Body of pancreas (tissue), 4 donors: ENCODE measurements around the gene MUCL1. TPM values are rescaled to one million over a fixed set of nuclear protein-coding genes. Genes with fewer than 3 reads are reported as not detected.

Source experiments
- ATAC-seq: fragments of 150-250 bp; one replicate; pipeline ENCODE4 v1.9.1; 2016
- DNase-seq, 4 donors: peaks; one replicate each; pipeline ENCODE4 v3.0.0-alpha.2; 2019
- H3K27ac ChIP-seq, 4 donors: fragments of 200-600 bp; sonication (generic); 1 replicate in 3 of 4; 2 replicates in 1 of 4; pipeline versions ENCODE4 v1.5.1 to v1.6.1; 2016 to 2019; ENCODE audit warnings: mild to moderate bottlenecking in 1 of 4, mixed read lengths in 1 of 4, moderate library complexity in 1 of 4
- H3K27me3 ChIP-seq, 2 donors: fragments of 200-600 bp; sonication (generic); one replicate each; pipeline ENCODE4 v1.6.0; 2016; ENCODE audit warnings: mild to moderate bottlenecking in 1 of 2
- H3K36me3 ChIP-seq, 2 donors: fragments of 200-600 bp; sonication (generic); replicated peaks in 1 of 2; 2 replicates each; pipeline ENCODE4 v1.5.1; 2016; ENCODE audit warnings: low read depth in 2 of 2; ENCODE audit not compliant: insufficient read depth in 1 of 2
- H3K4me1 ChIP-seq: fragments of 200-600 bp; sonication (generic); one replicate; pipeline ENCODE4 v1.6.0; 2016
- H3K4me3 ChIP-seq, 2 donors: fragments of 200-600 bp; sonication (generic); 1 replicate in 1 of 2; 2 replicates in 1 of 2; pipeline ENCODE4 v1.5.1; 2016 to 2019
- H3K9me3 ChIP-seq, 3 donors: fragments of 200-600 bp; sonication (generic); 1 replicate in 2 of 3; 2 replicates in 1 of 3; pipeline ENCODE4 v1.5.1; 2016
- POLR2A ChIP-seq, 3 donors: fragments of 450-650 bp; IDR thresholded peaks; one replicate each; pipeline ENCODE4 v1.6.1; 2016; ENCODE audit warnings: antibody characterized with exemption in 3 of 3, mild to moderate bottlenecking in 2 of 3
- WGBS, 2 donors: methylation state at CpG; one replicate each; pipeline ENCODE4 v1.1.5; 2017; 5-methylcytosine and 5-hydroxymethylcytosine counted together
- intact Hi-C: fragments of 100-400 bp; cut with DNase I; formaldehyde crosslinking; loops from one replicate; pipeline ENCODE4 v1.15.1; 2023
- total RNA-seq, 2 donors: library from RNA; depleted of rRNA; stranded (reverse); fragments of >200 nt; gene quantifications; one replicate each; pipeline ENCODE4 v1.1.0, GENCODE V29; 2016
- TF ChIP-seq, protein P1 (sequence below), 7 experiments: fragments of 450-650 bp in 4 of 7; fragments of 200-600 bp in 3 of 7; sonication (generic) in 3 of 7; IDR thresholded peaks; one replicate each; pipeline ENCODE4 v1.5.1; 2016 to 2019; ENCODE audit warnings: antibody characterized with exemption in 7 of 7

MUCL1 gene
- total RNA-seq, 2 donors from 2014 or later = not detected

- Histone ChIP-seq H3K4me1 (no peaks in the 10 kb centered on the region), H3K27ac (no peak overlapping the region), H3K36me3 (no peaks in the 10 kb centered on the region), H3K9me3 (no peaks in the 10 kb centered on the region), H3K27me3 (no peaks in the 10 kb centered on the region), H3K4me3 (no peak overlapping the region)
- ATAC-seq = no peak
- TF ChIP-seq, protein P1, sequence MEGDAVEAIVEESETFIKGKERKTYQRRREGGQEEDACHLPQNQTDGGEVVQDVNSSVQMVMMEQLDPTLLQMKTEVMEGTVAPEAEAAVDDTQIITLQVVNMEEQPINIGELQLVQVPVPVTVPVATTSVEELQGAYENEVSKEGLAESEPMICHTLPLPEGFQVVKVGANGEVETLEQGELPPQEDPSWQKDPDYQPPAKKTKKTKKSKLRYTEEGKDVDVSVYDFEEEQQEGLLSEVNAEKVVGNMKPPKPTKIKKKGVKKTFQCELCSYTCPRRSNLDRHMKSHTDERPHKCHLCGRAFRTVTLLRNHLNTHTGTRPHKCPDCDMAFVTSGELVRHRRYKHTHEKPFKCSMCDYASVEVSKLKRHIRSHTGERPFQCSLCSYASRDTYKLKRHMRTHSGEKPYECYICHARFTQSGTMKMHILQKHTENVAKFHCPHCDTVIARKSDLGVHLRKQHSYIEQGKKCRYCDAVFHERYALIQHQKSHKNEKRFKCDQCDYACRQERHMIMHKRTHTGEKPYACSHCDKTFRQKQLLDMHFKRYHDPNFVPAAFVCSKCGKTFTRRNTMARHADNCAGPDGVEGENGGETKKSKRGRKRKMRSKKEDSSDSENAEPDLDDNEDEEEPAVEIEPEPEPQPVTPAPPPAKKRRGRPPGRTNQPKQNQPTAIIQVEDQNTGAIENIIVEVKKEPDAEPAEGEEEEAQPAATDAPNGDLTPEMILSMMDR (IDR thresholded peaks at IDR 0.05) = no peak
- no peak for TF ChIP-seq POLR2A (IDR thresholded peaks at IDR 0.05)
- no peak for DNase-seq
- WGBS, 2 donors = 66% methylated on average over 1 of the region's 1 CpG
- intact Hi-C loops = no loop called here
Measured at GRCh38 chr12:54861927-54862326, 7.6 kb downstream of the MUCL1 start.

- Histone ChIP-seq H3K27ac (no peak overlapping the region), H3K9me3 (no peaks in the 10 kb centered on the region), H3K4me1 (no peaks in the 10 kb centered on the region), H3K27me3 (no peaks in the 10 kb centered on the region), H3K36me3 (no peaks in the 10 kb centered on the region), H3K4me3 (no peak overlapping the region)
- TF ChIP-seq POLR2A (IDR thresholded peaks at IDR 0.05) = no peak
- TF ChIP-seq, protein P1 (IDR thresholded peaks at IDR 0.05) = no peak
- no peak for DNase-seq
- WGBS, 2 donors = 25 to 36% methylated on average over 1 of the region's 1 CpG
- no peak for ATAC-seq
- intact Hi-C loops = no loop called here
Measured at GRCh38 chr12:54863948-54864618, 9.8 kb downstream of the MUCL1 start.

DNA sequence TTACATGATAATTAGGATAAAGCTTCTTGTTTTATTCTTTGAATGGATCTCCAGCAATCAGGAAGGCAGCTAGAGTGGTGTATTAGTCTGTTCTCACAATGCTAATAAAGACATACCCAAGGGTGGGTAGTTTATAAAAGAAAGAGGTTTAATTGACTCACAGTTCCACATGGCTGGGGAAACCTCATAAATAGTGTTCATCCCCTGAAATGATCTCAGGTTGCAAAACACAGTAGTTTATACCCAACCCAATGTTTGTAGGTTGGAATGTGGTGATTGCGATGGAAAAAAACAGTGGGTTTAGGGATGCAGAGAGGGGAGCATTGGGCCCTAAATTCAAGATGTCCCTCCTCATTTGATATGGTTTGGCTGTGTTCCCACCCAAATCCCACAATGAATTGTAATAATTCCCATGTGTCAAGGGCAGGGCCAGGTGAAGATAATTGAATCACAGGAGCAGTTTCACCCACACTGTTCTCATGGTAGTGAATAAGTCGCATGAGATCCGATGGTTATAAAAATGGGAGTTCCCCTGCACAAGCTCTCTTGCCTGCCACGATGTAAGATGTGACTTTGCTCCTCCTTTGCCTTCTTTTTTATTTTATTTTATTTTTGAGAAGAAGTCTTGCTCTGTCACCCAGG, 11.5 kb downstream of the MUCL1 start:
- DNase-seq = no peak
- TF ChIP-seq POLR2A (IDR thresholded peaks at IDR 0.05) = no peak
- TF ChIP-seq, protein P1 (IDR thresholded peaks at IDR 0.05) = no peak
- Histone ChIP-seq H3K4me3 (no peak overlapping the region), H3K4me1 (no peaks in the 10 kb centered on the region), H3K27ac (no peak overlapping the region), H3K36me3 (no peaks in the 10 kb centered on the region), H3K9me3 (no peaks in the 10 kb centered on the region), H3K27me3 (no peaks in the 10 kb centered on the region)
- no peak for ATAC-seq
- intact Hi-C loops = no loop called here
- 77 to 86% methylated on average over 4 of the region's 4 CpGs for WGBS, 2 donors

DNA sequence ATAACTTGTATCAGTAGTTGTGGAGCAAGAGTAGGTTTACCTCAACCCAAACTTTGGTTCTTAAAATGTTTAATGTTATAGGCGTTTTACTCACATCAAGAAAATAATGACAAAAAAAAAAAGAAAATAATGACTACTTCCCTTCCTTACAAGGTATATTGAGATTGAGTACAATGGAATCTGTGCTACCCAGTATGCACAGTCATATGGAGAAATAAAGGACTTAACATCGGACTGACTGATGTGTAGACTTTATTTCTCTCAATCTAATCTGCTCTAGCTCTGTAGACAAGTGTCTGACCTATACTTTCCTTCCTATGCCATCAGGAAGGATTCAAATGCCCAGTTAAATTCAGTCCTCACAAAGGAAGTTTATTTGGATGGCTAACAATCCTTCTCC, 14.4 kb downstream of the MUCL1 start:
- ATAC-seq = no peak
- no peak for DNase-seq
- WGBS, 2 donors = 20 to 37% methylated on average over 2 of the region's 2 CpGs
- Histone ChIP-seq H3K4me3 (no peak overlapping the region), H3K9me3 (no peaks in the 10 kb centered on the region), H3K36me3 (no peaks in the 10 kb centered on the region), H3K4me1 (no peaks in the 10 kb centered on the region), H3K27ac (no peak overlapping the region), H3K27me3 (no peaks in the 10 kb centered on the region)
- intact Hi-C loops = no loop called here
- TF ChIP-seq POLR2A (IDR thresholded peaks at IDR 0.05) = no peak
- TF ChIP-seq, protein P1 (IDR thresholded peaks at IDR 0.05) = no peak

GRCh38 chr12:54870048-54870447, 15.7 kb downstream of the MUCL1 start:
- H3K27ac ChIP-seq = no peak overlapping the region
- TF ChIP-seq POLR2A (IDR thresholded peaks at IDR 0.05) = no peak
- TF ChIP-seq, protein P1 (IDR thresholded peaks at IDR 0.05) = no peak
- intact Hi-C loops = no loop called here
- H3K4me1 ChIP-seq = no peaks in the 10 kb centered on the region
- ATAC-seq = no peak
- H3K4me3 ChIP-seq = no peak overlapping the region
- 35 to 49% methylated on average over 1 of the region's 1 CpG for WGBS, 2 donors
- no peak for DNase-seq
- H3K36me3 ChIP-seq = no peaks in the 10 kb centered on the region
- no peaks in the 10 kb centered on the region for H3K27me3 ChIP-seq
- no peaks in the 10 kb centered on the region for H3K9me3 ChIP-seq
